Natural killer cell (primary cell): ENCODE measurements around the gene UBAP2L. TPM values are rescaled to one million over a fixed set of nuclear protein-coding genes. Genes with fewer than 3 reads are reported as not detected.

Source experiments
- ATAC-seq, 3 donors: fragments of 150-1000 bp in 2 of 3; fragments of 200-7000 bp in 1 of 3; cut with Tn5 transposase; 1 replicate in 1 of 3; 2 replicates in 2 of 3; pipeline ENCODE4 v1.10.0; 2021; ENCODE audit warnings: mild to moderate bottlenecking in 2 of 3, moderate library complexity in 2 of 3
- DNase-seq, 2 donors: peaks; one replicate each; pipeline versions ENCODE4 v3.0.0 to v3.0.0-alpha.2; 2013 to 2021; ENCODE audit warnings: mixed read lengths in 1 of 2
- H3K27ac ChIP-seq: one replicate; pipeline ENCODE4 v1.5.1; 2013; ENCODE audit warnings: mild to moderate bottlenecking, low read length
- H3K27me3 ChIP-seq: one replicate; pipeline ENCODE4 v1.6.1; 2013; ENCODE audit warnings: low read length; ENCODE audit not compliant: control insufficient read depth, insufficient read depth
- H3K36me3 ChIP-seq: one replicate; pipeline ENCODE4 v1.6.1; 2013; ENCODE audit warnings: low read length; ENCODE audit not compliant: control insufficient read depth, insufficient read depth
- H3K4me1 ChIP-seq: one replicate; pipeline ENCODE4 v1.6.1; 2013; ENCODE audit warnings: low read length; ENCODE audit not compliant: control insufficient read depth, insufficient read depth
- H3K4me3 ChIP-seq: one replicate; pipeline ENCODE4 v1.5.1; 2013; ENCODE audit warnings: low read length
- H3K9me3 ChIP-seq: one replicate; pipeline ENCODE4 v1.6.1; 2013; ENCODE audit warnings: low read length; ENCODE audit not compliant: control insufficient read depth, insufficient read depth
- H3K27ac Mint-ChIP-seq, 2 donors: one replicate each; pipeline ENCODE4 v1.8.0; 2022; ENCODE audit warnings: mild to moderate bottlenecking in 2 of 2, mixed read lengths in 2 of 2, moderate library complexity in 1 of 2
- H3K27me3 Mint-ChIP-seq, 2 donors: one replicate each; pipeline ENCODE4 v1.8.0; 2022; ENCODE audit warnings: low read depth in 2 of 2, mixed read lengths in 2 of 2
- H3K36me3 Mint-ChIP-seq: one replicate; pipeline ENCODE4 v1.8.0; 2022; ENCODE audit warnings: mixed read lengths
- H3K4me1 Mint-ChIP-seq, 2 donors: one replicate each; pipeline ENCODE4 v1.8.0; 2022; ENCODE audit warnings: mixed read lengths in 2 of 2
- H3K4me3 Mint-ChIP-seq: one replicate; pipeline ENCODE4 v1.8.0; 2022; ENCODE audit warnings: mild to moderate bottlenecking, moderate library complexity, mixed read lengths
- H3K9me3 Mint-ChIP-seq, 2 donors: one replicate each; pipeline ENCODE4 v1.8.0; 2022; ENCODE audit warnings: mixed read lengths in 2 of 2
- CTCF ChIP-seq: fragments of 200-600 bp; IDR thresholded peaks from one replicate; pipeline ENCODE4 v1.8.0; 2022; ENCODE audit warnings: antibody characterized with exemption
- WGBS: methylation state at CpG from one replicate; pipeline ENCODE4 v1.1.7; 2013; ENCODE audit warnings: missing lambda C conversion rate; ENCODE audit not compliant: insufficient coverage; 5-methylcytosine and 5-hydroxymethylcytosine counted together
- intact Hi-C: fragments of 100-400 bp; cut with micrococcal nuclease; formaldehyde crosslinking; loops from one replicate; pipeline ENCODE4 v1.14.2; 2022
- total RNA-seq, 4 donors: library from RNA; stranded (reverse); fragments of 120-200 nt in 1 of 4; gene quantifications; one replicate each; pipeline versions ENCODE4 v1.2.3 to v1.2.4, GENCODE V29; 2013 to 2022

Gene UBAP2L
- total RNA-seq, 3 donors from 2014 or later (not counting 1 experiment from before 2014, with no cell fraction given), result 195 to 220 (median 218) TPM

GRCh38 chr1:154178911-154179811 is 41.6 kb upstream of the UBAP2L start:
- H3K27ac ChIP-seq, result peak overlapping the region; percentile 59
- peaks cover 66% of the 10 kb centered on the region for H3K4me1 ChIP-seq
- Mint-ChIP-seq H3K4me1 (peaks cover 75 to 78% of the 10 kb centered on the region in 2 donors), H3K36me3 (peaks cover 6% of the 10 kb centered on the region), H3K4me3 (peak overlapping the region; percentile 90), H3K27ac (peak overlapping the region; percentile 92 to 97), H3K27me3 (no peaks in the 10 kb centered on the region), H3K9me3 (no peaks in the 10 kb centered on the region)
- H3K36me3 ChIP-seq, result peaks cover 26% of the 10 kb centered on the region
- TF ChIP-seq CTCF, result no peak
- intact Hi-C loops, result no loop called here
- ATAC-seq, result no peak
- 76% methylated on average over 8 of the region's 10 CpGs for WGBS
- no peak overlapping the region for H3K4me3 ChIP-seq
- H3K27me3 ChIP-seq, result no peaks in the 10 kb centered on the region
- H3K9me3 ChIP-seq, result no peaks in the 10 kb centered on the region
- DNase-seq, result peak in 1 of 2 donors; percentile 34

GRCh38 chr1:154179946-154180687 is 40.6 kb upstream of the UBAP2L start:
- Histone ChIP-seq H3K9me3 (no peaks in the 10 kb centered on the region), H3K36me3 (peaks cover 20% of the 10 kb centered on the region), H3K4me1 (peaks cover 66% of the 10 kb centered on the region), H3K27ac (peak overlapping the region; percentile 59), H3K27me3 (no peaks in the 10 kb centered on the region), H3K4me3 (peak overlapping the region; percentile 5)
- no peaks in the 10 kb centered on the region for H3K27me3 Mint-ChIP-seq
- peaks cover 75 to 78% of the 10 kb centered on the region in 2 donors for H3K4me1 Mint-ChIP-seq
- peaks cover 6% of the 10 kb centered on the region for H3K36me3 Mint-ChIP-seq
- DNase-seq (peak in 1 of 2 donors; percentile 31), ATAC-seq (no peak)
- intact Hi-C loops, result no loop called here
- H3K4me3 Mint-ChIP-seq, result peak overlapping the region; percentile 90
- TF ChIP-seq CTCF, result no peak
- 32% methylated on average over 3 of the region's 3 CpGs for WGBS
- peak overlapping the region; percentile 92 to 97 for H3K27ac Mint-ChIP-seq
- no peaks in the 10 kb centered on the region for H3K9me3 Mint-ChIP-seq

GRCh38 chr1:154181944-154182343 is 38.8 kb upstream of the UBAP2L start:
- Mint-ChIP-seq H3K27me3 (peaks cover 0 to 4% of the 10 kb centered on the region in 2 donors), H3K4me3 (peak overlapping the region; percentile 100), H3K9me3 (no peaks in the 10 kb centered on the region), H3K4me1 (peaks cover 64 to 65% of the 10 kb centered on the region in 2 donors), H3K36me3 (peaks cover 6% of the 10 kb centered on the region), H3K27ac (peak overlapping the region; percentile 92 to 97)
- TF ChIP-seq CTCF, result no peak
- Histone ChIP-seq H3K9me3 (no peaks in the 10 kb centered on the region), H3K27me3 (no peaks in the 10 kb centered on the region), H3K36me3 (peaks cover 11% of the 10 kb centered on the region), H3K4me3 (peak overlapping the region; percentile 88), H3K4me1 (peaks cover 56% of the 10 kb centered on the region), H3K27ac (peak overlapping the region; percentile 92)
- DNase-seq, result no peak
- no peak for ATAC-seq
- intact Hi-C loops, result loop anchor here (2.0 kb wide), 2 partner anchors 25 to 91 kb away; partner anchors contain the start of gene HAX1
- 0% methylated on average over 6 of the region's 6 CpGs for WGBS
